GM18526 (cell line): ENCODE data around the gene ZNF668.

Experiments
- POLR2A ChIP-seq: IDR thresholded peaks from 3 replicates; pipeline ENCODE4 v1.6.1; 2011; ENCODE audit not compliant: insufficient read length; ENCODE audit errors: extremely low read depth

The ZNF668 gene

GRCh38 chr16:31087481-31087880 lies 13.4 kb upstream of the ZNF668 start:
- TF ChIP-seq POLR2A: no peak

- TF ChIP-seq POLR2A: no peak
These were observed 12.5 kb upstream of the ZNF668 start for GRCh38 chr16:31086629-31086906.

GRCh38 chr16:31085873-31086628 lies 12.0 kb upstream of the ZNF668 start:
- no peak for TF ChIP-seq POLR2A

- TF ChIP-seq POLR2A: no peak
These were observed 11.4 kb upstream of the ZNF668 start for GRCh38 chr16:31085411-31085810.

- no peak for TF ChIP-seq POLR2A
These were observed 10.7 kb upstream of the ZNF668 start for GRCh38 chr16:31084584-31085302.

- no peak for TF ChIP-seq POLR2A
These were observed 9.9 kb upstream of the ZNF668 start for GRCh38 chr16:31083981-31084380.

GRCh38 chr16:31083556-31083955 lies 9.5 kb upstream of the ZNF668 start:
- no peak for TF ChIP-seq POLR2A

GRCh38 chr16:31083081-31083480 lies 9.0 kb upstream of the ZNF668 start:
- TF ChIP-seq POLR2A: no peak

- TF ChIP-seq POLR2A: no peak
These were observed 8.5 kb upstream of the ZNF668 start for GRCh38 chr16:31082368-31083045.

- TF ChIP-seq POLR2A: no peak
These were observed 7.7 kb upstream of the ZNF668 start for GRCh38 chr16:31081428-31082351.

GRCh38 chr16:31080756-31081419 lies 6.8 kb upstream of the ZNF668 start:
- TF ChIP-seq POLR2A: no peak

GRCh38 chr16:31080035-31080629 lies 6.1 kb upstream of the ZNF668 start:
- no peak for TF ChIP-seq POLR2A

GRCh38 chr16:31079342-31079944 lies 5.4 kb upstream of the ZNF668 start:
- TF ChIP-seq POLR2A: no peak
